Motor neuron (in vitro differentiated cells): ENCODE measurements around the gene KMT2D. TPM values are rescaled to one million over a fixed set of nuclear protein-coding genes. Genes with fewer than 3 reads are reported as not detected.
A peak's percentile ranks its signal among the peaks of the same experiment; 100 is the strongest.

Experiments
- ATAC-seq, 8 experiments: fragments of 200-7000 bp; cut with Tn5 transposase; replicated peaks in 6 of 8; 2 replicates each; pipeline ENCODE4 v1.8.0; 2021; ENCODE audit warnings: mild to moderate bottlenecking in 8 of 8, moderate library complexity in 8 of 8
- H3K27ac ChIP-seq, 2 donors: fragments of 250-450 bp; sonication (Bioruptor Pico); 2 replicates each; pipeline ENCODE4 v1.9.0; 2021; ENCODE audit warnings: antibody characterized with exemption in 2 of 2, mild to moderate bottlenecking in 2 of 2, moderate library complexity in 1 of 2
- H3K4me1 ChIP-seq, 2 donors: fragments of 250-450 bp; sonication (Bioruptor Pico); replicated peaks in 1 of 2; 2 replicates each; pipeline ENCODE4 v1.6.1; 2021; ENCODE audit warnings: antibody characterized with exemption in 2 of 2, mild to moderate bottlenecking in 2 of 2, moderate library complexity in 1 of 2
- H3K4me3 ChIP-seq, 5 donors: fragments of 250-450 bp; sonication (Bioruptor Pico); 2 replicates each; pipeline ENCODE4 v1.9.0; 2021; ENCODE audit warnings: antibody characterized with exemption in 5 of 5, mild to moderate bottlenecking in 5 of 5, moderate library complexity in 4 of 5
- WGBS, 10 experiments: fragments of 450-650 bp; shearing (Covaris generic); methylation state at CpG; one replicate each; pipeline ENCODE4 v1.0.0; 2022; 5-methylcytosine and 5-hydroxymethylcytosine counted together
- in situ Hi-C, 9 experiments: fragments of 400-800 bp; cut with MboI; loops; one replicate each; pipeline ENCODE4 v1.15.0; 2021; ENCODE audit warnings: low sequenced_read_pairs in 9 of 9, low pct_unique_long_range_greater_than_20kb in 2 of 9; ENCODE audit not compliant: unreplicated experiment in 9 of 9
- total RNA-seq, 8 experiments: library from RNA; unstranded; fragments of 300-600 nt; gene quantifications; 2 replicates each; pipeline versions ENCODE4 v1.2.3 to v1.2.4, GENCODE V29; 2022

Gene KMT2D
- total RNA-seq, 8 experiments from 2014 or later, result 11.7 to 96.4 (median 19.6) TPM

- H3K4me1 ChIP-seq, result peaks cover 18 to 33% of the 10 kb centered on the region in 2 donors
- WGBS, 10 experiments, result 13 to 14% (median 13%) methylated on average over 4 to 5 of the region's 9 CpGs; no CpG with 5 or more reads in 7 of the 10 experiments
- ATAC-seq, result peak in 6 of 8 experiments; percentile 3 to 48 (median 26)
- in situ Hi-C loops, result no loop called here
- peak overlapping the region in 2 of 5 donors; percentile 12 to 13 for H3K4me3 ChIP-seq
- no peak overlapping the region for H3K27ac ChIP-seq
Measured at GRCh38 chr12:49093792-49094159, 33.2 kb upstream of the KMT2D start.

- H3K4me3 ChIP-seq, result no peak overlapping the region
- H3K4me1 ChIP-seq, result peaks cover 21 to 38% of the 10 kb centered on the region in 2 donors
- in situ Hi-C loops, result no loop called here
- 58 to 83% (median 72%) methylated on average over 1 to 3 of the region's 4 CpGs; no CpG with 5 or more reads in 6 of the 10 experiments for WGBS, 10 experiments
- H3K27ac ChIP-seq, result no peak overlapping the region
- ATAC-seq, result no peak
Measured at GRCh38 chr12:49092816-49093406, 32.3 kb upstream of the KMT2D start.

GRCh38 chr12:49092086-49092815 is 31.7 kb upstream of the KMT2D start:
- Histone ChIP-seq H3K4me1 (peaks cover 21 to 39% of the 10 kb centered on the region in 2 donors), H3K4me3 (peak overlapping the region; percentile 30 to 47 (median 31)), H3K27ac (no peak overlapping the region)
- 0 to 10% (median 2%) methylated on average over 1 to 12 of the region's 32 CpGs; no CpG with 5 or more reads in 6 of the 10 experiments for WGBS, 10 experiments
- peak in 6 of 8 experiments; percentile 17 to 60 (median 48) for ATAC-seq
- in situ Hi-C loops, result no loop called here

- peak overlapping the region; percentile 30 to 47 (median 31) for H3K4me3 ChIP-seq
- ATAC-seq, result peak in 2 of 8 experiments; percentile 2 to 15
- in situ Hi-C loops, result no loop called here
- peaks cover 21 to 39% of the 10 kb centered on the region in 2 donors for H3K4me1 ChIP-seq
- WGBS, 10 experiments, result 7 to 8% methylated on average over 3 to 6 of the region's 14 CpGs; no CpG with 5 or more reads in 8 of the 10 experiments
- no peak overlapping the region for H3K27ac ChIP-seq
Measured at GRCh38 chr12:49091836-49092085, 31.2 kb upstream of the KMT2D start.

- Histone ChIP-seq H3K4me3 (peak overlapping the region in 4 of 5 donors; percentile 30 to 47 (median 34)), H3K27ac (no peak overlapping the region)
- no peak for ATAC-seq
Measured at GRCh38 chr12:49091056-49091835, 30.7 kb upstream of the KMT2D start.

GRCh38 chr12:49089821-49090773 is 29.5 kb upstream of the KMT2D start:
- Histone ChIP-seq H3K27ac (no peak overlapping the region), H3K4me1 (peaks cover 20 to 36% of the 10 kb centered on the region in 2 donors), H3K4me3 (peak overlapping the region; percentile 14 to 34 (median 32))
- 0 to 40% (median 7%) methylated on average over 1 to 11 of the region's 88 CpGs; no CpG with 5 or more reads in 1 of the 10 experiments for WGBS, 10 experiments
- peak; percentile 5 to 42 (median 10) for ATAC-seq
- in situ Hi-C loops, result no loop called here

More at GRCh38 chr12:49091056-49091835, 30.7 kb upstream of the KMT2D start:
- peaks cover 21 to 39% of the 10 kb centered on the region in 2 donors for H3K4me1 ChIP-seq
- in situ Hi-C loops, result no loop called here
- whole genome bisulfite sequencing, 10 experiments, result 23 to 75% (median 48%) methylated on average over 3 to 10 of the region's 41 CpGs; no CpG with 5 or more reads in 5 of the 10 experiments

- WGBS, 10 experiments, result 20 to 100% (median 28%) methylated on average over 1 to 2 of the region's 6 CpGs; no CpG with 5 or more reads in 6 of the 10 experiments
- ATAC-seq, result no peak
Measured at GRCh38 chr12:49088932-49089330, 28.3 kb upstream of the KMT2D start.

GRCh38 chr12:49088150-49088931 is 27.7 kb upstream of the KMT2D start:
- H3K27ac ChIP-seq, result no peak overlapping the region
- ATAC-seq, result peak; percentile 85 to 93 (median 90)
- H3K4me1 ChIP-seq, result peaks cover 10 to 21% of the 10 kb centered on the region in 2 donors
- in situ Hi-C loops, result no loop called here
- peak overlapping the region in 3 of 5 donors; percentile 1 to 6 (median 2) for H3K4me3 ChIP-seq
- WGBS, 10 experiments, result 0 to 6% (median 0%) methylated on average over 2 to 11 of the region's 18 CpGs; no CpG with 5 or more reads in 3 of the 10 experiments

More at GRCh38 chr12:49088932-49089330, 28.3 kb upstream of the KMT2D start:
- Histone ChIP-seq H3K4me3 (no peak overlapping the region), H3K27ac (no peak overlapping the region), H3K4me1 (peaks cover 10 to 25% of the 10 kb centered on the region in 2 donors)
- in situ Hi-C loops, result no loop called here

- no peak overlapping the region for H3K4me3 ChIP-seq
- in situ Hi-C loops, result no loop called here
- H3K27ac ChIP-seq, result no peak overlapping the region
- no peak for ATAC-seq
- H3K4me1 ChIP-seq, result peaks cover 6 to 10% of the 10 kb centered on the region in 2 donors
- 21 to 100% (median 83%) methylated on average over 1 to 3 of the region's 3 CpGs; no CpG with 5 or more reads in 2 of the 10 experiments for WGBS, 10 experiments
Measured at GRCh38 chr12:49086116-49086515, 25.5 kb upstream of the KMT2D start.

- in situ Hi-C loops, result no loop called here
- Histone ChIP-seq H3K4me1 (peaks cover 3 to 6% of the 10 kb centered on the region in 2 donors), H3K27ac (no peak overlapping the region), H3K4me3 (no peak overlapping the region)
- no peak for ATAC-seq
- WGBS, 10 experiments, result 80 to 100% (median 98%) methylated on average over 1 to 3 of the region's 3 CpGs; no CpG with 5 or more reads in 2 of the 10 experiments
Measured at GRCh38 chr12:49084438-49084837, 23.8 kb upstream of the KMT2D start.

GRCh38 chr12:49079793-49080192 is 19.2 kb upstream of the KMT2D start:
- 33 to 50% (median 40%) methylated on average over 1 of the region's 1 CpG; no CpG with 5 or more reads in 7 of the 10 experiments for WGBS, 10 experiments
- no peak for ATAC-seq
- Histone ChIP-seq H3K4me3 (no peak overlapping the region), H3K4me1 (no peaks in the 10 kb centered on the region), H3K27ac (no peak overlapping the region)
- in situ Hi-C loops, result no loop called here
